GM18507 (cell line): ENCODE results near the gene ALDH3A1.
"Not testable (repeated sequence)": the region's sequence is repeated elsewhere in the genome, so short reads cannot be mapped to it uniquely, and the experiment has no call there.

ENCODE experiments used
- DNase-seq: peaks from one replicate; pipeline ENCODE4 v3.0.0; 2011; ENCODE audit warnings: low read depth; ENCODE audit not compliant: insufficient read length; ENCODE audit errors: extremely low spot score
- FAIRE-seq: peaks from 2 replicates; lab custom pipeline; 2011; peaks lifted over from hg19 to GRCh38; lab: Jason Lieb, UNC

The ALDH3A1 gene

DNA sequence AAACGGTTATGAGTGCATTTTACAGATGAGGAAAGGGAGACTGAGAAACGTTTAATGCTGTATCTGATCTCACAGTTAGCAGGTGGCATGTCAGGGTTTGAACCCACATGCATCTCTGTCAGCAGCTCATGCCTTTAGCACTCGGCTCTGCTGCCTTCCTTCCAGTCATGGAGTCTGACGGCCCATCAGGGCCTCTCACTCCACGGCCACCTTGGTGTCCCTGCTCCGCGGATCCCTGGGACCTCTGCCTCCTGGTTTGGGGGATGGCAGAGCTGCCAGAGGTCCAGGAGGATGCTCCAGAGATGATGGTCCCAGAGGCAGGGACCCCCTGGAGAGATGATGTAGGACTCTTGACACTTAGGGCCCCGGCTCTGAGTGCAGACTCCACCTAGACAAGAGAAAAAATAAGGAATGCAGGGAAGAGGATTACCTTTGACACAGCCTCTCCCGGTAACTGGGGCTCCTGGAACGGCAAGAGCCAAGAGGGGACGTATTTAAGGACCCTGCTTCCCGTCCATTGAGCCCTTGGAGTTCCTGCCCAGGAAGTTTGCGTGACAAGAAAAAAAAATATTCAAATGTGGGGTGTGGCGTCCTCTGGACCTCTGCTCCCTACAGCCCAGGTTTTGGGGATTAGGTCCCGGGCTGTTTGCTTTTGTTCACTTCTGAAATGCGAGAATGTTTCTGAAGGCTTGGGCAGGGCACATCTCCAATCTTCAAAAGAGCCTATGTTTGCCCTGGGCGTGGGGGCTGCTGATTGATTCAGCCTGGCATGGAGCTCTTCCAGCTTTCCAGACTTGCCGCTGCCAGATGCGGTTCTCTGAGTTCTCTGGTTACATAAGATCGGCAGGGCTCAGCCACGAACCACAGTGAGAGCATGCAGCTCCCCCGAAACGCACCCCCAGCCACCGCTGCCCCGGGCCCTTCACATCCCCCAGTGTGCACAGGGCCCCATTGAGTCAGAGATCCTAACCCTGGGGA is at the start of gene ALDH3A1:
TSS of gene ALDH3A1 (minus strand) at position 470 of the 978 bp plus-strand sequence. CDS start 3,169 bp downstream, outside the sequence.
- FAIRE-seq (no peak), DNase-seq (no peak)

DNA sequence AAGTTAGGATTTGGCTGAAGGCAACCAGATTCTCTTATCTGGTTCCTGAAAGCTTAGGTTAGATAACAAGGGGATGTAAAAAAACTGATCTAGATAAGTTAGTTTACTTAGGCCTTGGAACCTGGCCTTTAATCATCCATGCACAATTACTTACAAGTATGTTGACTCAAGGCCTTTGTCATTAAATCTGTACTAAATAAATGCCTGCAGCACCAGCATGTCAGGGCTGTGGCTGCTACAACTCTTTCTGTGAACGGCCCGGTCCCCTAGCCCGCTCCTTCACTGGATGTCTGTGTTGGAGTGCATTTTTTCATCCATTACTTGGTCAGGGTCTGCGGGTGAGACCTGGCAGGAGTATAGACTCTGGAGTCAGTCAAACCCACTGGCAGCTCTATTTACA is 48.4 kb upstream of the ALDH3A1 start:
- no peak for DNase-seq
- no peak for FAIRE-seq

DNA sequence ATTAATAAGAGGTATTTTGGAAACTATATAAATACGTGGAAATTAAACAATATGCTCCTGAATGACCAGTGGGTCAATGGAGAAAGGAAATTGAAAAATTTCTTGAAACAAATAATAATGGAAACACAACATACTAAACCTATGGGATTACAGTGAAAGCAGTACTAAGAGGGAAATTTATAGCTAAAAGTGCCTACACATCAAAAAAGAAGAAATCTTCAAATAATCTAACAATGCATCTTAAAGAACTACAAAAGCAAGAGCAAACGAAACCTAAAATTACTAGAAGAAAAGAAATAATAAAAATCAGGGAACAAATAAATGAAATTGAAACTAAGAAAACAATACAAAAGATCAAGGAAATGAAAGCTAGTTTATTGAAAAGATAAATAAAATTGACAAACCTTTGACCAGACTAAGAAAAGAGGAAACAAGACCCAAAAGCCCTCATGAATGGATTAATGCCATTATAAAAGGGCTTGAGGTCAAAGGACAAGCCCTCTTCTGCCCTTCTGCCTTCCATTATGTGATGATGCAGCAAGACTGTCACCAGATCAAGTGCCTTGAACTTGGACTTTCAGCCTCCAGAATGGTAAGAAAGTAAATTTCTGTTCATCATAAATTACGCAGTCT is 43.9 kb upstream of the ALDH3A1 start:
- DNase-seq (no peak), FAIRE-seq (no peak)

DNA sequence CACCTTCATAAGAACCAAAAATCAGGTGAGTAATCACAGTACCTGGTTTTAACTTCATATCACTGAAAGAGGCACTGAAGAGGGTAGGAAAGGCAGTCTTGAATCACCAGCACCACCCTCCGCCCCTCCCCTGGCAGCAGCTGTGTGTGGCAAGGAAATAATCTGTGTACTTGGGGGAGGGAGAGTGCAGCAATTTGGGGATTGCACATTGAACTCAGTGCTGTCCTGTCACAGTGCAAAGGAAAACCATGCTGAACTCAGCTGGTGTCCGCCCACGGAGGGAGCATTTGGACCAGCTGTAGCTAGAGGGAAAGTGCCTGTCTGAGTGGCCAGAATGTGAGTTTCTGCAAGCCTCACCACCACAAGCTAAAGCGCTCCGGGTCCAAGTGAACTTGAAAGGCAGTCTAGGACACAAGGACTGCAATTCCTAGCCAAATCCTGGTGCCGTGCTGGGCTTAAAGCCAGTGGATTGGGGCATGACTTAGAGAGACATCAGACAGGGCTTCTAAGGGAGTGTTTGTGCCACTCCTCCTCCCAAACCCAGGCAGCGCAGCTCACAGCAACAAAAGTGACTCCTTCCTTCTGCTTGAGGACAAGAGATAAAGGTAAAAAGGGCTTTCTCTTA is 39.7 kb upstream of the ALDH3A1 start:
- DNase-seq (no peak), FAIRE-seq (no peak)

DNA sequence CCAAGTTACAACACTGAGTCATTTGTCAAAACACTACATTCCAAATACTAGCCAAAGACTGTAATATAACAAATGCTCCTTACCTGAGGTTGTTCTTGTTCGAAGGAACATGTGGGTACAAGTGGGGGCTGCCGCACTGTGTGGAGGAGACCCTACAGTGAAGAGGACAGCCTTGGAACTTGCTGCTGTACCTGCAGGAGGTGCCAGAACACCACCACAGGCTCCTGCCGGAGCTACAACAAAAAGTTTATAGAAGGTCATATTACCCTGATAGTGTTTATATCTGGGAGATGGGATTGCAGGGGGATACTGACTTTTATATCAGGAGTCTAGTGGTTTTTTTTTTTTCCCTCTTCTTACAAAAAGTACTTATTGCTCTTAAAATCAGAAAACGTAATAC is 37.8 kb upstream of the ALDH3A1 start:
- DNase-seq = no peak
- no peak for FAIRE-seq

DNA sequence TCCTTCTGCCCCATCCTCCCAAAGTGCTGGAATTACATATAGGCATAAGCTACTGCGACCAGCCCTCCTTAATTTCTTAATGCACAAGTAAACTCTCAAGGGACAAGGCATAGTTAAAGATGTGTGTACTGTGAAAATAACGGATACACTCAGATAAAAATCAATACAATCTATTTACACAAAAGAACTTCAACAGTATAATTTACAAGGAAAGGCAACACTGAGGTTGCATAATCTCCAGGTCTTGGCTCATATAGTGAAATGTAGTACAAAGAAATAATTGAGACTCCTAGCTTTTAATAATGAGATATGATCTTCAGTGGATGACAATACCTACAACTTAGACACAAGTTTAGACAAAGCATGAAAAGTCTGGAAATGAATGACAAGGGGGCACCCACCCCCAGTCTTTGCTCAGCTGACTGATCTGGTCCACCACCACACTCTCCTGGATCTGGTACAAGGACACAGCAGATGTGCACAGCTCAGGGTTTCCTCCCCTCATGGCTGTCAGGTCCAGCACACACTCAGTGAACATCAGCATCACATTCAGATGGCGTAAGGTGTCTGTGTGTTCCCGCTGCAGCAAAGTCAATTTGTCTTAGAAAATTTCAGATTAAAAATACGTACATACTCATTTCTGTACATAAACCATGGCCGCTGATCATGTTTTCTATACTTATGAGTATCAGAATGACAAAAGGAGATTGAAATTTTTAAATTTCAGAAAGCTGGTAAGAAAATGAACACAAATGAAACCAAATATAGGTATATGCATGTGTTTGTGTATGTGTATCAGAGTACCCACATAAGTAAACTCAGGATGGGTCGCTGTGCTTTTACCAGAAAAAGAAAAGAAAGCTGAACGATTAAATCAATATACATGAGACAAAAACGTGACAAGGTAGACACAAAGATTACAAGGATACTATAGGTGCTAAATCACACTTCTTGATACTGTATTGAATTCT is 33.7 kb upstream of the ALDH3A1 start:
- FAIRE-seq = no peak
- no peak for DNase-seq

DNA sequence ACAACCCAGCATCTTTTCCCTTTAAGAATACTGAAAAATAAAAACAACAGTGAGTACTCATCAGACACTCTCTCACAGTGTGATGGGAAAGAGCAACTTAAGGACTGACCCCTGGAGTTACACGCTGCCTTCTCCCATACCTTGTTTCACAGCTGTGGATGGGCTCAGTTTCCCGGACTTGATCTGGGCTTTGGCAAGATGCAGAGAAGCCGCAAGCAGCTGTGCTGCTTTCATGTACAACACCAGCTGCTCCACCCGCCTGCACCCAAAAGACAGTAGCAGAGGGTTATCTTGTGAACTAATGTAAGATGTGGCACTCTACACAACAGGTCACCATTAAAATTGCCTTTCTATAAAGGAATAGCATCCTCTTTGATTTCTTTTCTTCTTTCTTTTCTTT is 32.7 kb upstream of the ALDH3A1 start:
- DNase-seq = no peak
- FAIRE-seq = no peak

DNA sequence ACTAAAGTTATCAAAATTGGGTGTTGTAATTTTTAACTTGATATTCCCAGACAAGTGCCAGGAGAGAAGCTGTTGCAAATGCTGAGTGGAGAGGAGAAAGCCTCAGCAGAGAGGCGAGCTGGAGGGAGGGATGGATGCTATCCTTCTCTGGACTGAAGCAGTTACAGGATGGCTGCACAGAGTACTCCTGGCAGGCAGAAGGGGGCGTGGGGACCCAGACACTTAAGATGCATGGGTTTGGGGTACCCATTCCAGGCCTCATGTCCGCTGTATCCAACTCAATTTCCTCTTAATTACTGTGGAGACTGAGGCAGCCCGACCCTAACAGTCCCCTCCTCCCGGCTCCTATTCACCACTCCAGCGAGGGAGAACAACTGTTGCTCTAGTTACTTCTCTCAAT is 25.4 kb upstream of the ALDH3A1 start:
- FAIRE-seq (no peak), DNase-seq (no peak)

DNA sequence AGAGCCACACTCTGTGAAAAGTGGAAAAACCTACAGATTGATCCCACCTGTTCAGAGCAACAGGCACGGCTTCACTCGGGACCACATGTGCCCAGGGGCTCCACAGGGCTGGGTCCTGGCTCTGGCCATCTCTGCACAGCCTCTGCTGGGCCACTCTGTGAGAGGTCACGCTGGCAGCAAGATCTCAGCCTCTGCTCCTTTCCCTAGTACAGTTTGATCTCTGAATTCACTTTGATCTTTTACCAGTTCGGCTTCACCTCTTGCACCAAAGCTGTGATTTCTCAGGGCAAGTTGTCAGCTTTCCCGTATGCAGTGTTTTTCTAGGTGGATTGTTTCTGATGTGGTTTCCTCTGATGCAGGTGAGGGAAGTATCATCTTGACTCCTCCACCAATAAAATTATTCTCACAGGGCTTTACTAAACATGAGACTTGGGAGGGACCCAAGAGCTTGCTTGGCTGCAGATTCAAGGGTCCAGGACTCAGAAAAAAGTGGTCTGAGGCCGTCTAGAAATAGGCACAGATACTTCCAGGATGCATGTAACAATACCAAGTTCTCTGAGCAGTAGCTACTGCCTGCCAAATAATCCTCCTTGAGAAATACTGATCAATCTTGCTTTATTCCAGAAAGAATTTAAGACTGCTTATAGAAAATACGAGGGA is 24.0 kb upstream of the ALDH3A1 start:
- no peak for FAIRE-seq

DNA sequence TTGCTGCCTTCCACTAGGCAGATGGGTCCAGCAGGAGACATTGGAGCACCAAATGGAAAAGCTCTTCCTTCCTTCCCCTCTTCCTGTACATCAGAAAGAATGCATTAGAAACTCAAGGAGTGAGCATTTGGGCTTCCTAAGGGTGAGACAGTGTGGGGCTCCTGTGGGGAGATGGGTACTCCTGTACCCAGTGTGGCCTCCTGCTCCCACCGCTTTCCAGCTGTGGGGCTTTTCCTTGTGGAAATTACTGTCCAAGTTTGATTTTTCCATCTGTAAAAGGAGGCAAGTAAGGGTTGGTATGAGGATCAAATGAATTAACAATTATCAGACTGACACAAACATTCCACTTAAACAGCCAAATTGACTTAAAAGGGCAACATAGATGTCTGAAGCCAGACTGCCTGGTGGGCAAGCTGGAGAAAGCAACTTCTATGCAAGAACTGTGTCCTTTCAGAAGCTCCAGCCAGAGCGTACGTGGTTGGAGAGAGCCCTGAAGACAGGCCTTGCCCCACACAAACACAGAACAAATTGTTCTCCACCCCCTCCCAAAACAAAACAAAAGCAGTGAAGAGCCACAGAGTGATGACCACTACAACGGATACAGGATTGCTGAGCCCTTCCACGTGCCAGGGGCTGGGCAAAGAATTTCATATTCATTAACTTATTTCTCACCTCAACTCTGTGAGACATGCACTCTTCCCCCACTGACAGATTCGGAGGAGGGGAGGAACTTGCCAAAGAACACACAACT is 23.1 kb upstream of the ALDH3A1 start:
- DNase-seq (no peak), FAIRE-seq (no peak)

More for the DNA sequence above, 24.0 kb upstream of the ALDH3A1 start:
- no peak for DNase-seq

DNA sequence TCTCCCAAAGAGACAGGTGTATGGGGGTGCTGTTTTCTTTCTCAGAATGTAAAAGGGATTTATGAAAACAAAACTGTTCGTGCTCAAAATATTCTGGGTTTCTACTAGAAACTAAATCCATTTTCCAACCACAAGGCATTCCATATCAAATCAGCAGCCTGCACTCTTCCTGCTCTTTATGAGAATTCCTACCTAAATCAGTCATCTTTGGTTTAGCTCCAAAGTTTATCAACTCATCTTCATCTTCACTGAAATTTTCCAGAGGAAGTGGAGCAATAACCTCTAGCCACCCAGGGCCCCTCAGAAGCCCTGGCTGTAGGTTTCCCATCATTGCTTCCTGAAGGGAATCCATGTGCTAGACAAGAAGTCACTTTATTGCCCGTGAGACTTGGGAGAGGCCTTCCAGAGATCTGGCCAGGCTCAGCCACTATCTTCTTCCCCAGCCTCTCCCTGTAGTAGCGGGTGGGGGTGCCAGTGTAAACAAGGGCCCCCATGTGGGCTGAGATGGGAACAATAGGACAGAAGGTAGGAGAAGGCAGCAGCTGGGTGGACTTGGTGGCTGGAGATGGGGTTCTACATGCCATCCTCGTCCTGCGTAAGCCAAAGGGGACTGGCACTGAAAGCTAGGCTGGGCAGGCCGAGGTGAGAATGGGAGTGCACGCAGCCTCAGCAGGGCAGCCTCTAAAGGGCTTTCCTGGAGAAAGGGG is 22.0 kb upstream of the ALDH3A1 start:
- DNase-seq (no peak), FAIRE-seq (no peak)

DNA sequence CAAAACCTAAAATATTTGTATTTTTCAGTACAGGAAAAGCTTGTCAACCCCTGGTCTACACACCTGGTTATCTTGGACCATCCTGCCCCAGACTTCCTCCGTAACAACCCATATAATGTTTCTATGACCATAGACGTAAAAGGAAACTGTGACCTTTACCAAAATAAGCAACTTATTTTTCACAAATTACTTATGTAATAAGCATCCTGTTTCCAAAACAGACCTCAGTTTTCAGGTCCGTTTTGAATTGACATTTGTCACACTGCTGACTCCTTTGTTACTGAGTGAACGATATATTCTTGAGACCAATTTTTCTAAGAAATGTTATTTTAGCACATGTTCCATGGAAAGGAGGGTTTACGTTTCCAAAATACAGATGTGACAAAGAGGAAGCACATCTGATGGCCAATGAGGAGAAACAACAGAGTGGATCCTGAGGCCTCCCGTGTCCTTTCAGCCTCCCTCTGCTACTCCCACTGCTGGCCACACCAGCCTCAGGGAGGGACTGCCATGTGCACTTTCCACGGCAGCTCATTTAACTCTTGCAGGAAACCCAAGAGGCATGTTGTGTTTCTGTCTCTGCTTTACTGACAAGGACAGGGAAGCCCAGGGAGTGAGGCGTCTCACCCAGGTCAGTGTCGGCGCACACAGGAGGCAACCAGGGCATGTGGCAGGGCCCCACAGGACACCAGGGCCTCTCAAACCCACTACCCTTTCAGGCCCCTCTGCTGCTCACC is 20.1 kb upstream of the ALDH3A1 start:
- no peak for FAIRE-seq

DNA sequence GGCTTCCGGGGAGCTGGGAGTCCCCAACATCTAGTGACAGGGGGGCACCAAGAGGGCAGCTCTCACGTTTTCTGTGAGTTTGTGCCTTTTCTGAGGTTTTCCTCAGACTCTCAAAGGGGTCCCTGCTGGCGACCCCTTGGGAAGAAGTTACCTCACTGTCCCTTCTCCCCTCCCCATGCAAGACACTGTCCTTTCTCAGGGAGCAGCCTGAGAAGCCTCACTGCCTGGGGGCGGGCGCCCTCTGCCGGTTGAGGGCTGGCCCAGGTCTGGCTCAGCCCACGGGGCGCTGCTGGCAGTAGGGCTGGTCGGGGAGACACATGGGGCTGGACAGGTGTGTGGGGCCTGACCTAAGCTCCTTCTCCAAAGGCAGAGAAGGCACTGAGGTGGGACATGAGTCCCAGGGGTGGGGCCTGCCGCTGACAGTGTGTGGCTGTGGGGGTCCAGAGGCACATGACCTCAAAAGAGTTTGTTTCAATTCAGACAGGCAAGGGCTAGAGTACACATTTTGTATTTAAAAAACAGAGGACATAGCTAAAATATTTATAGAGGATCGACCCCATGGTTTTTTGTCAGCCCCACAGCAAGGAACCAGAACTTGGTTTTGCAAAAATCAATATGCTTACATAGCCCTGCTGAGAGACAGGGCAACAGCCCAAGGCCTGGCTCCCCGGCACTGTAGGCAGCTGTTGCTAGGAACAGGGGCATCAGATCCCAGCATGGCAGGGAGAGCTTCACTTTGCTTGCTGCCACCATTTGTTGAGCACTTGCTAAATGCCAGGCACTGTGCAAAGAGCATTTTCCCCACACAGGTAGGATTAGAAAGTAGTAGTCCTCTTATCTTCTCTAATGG is 18.5 kb upstream of the ALDH3A1 start:
- FAIRE-seq (peak; percentile 70), DNase-seq (peak; percentile 67)

More for the DNA sequence above, 20.1 kb upstream of the ALDH3A1 start:
- no peak for DNase-seq

DNA sequence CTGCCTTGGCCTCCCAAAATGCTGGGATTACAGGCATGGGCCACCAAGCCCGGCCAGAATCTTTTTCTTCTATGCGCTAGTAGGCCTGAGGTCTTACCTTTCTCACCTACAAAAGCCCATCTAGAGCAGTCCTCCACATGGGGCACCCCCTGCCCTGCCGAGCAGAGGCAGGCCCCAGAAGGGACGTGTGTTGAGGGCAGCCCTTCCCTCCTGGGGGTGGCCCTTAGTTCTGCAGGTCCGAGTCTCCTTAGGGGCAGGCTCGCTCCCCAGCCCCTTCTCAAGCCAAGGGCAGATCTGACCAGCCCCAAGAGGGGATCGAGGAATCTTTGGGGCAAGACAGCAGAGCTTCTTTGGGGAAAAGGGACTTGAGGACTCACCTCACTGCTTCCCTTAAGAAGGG is 17.9 kb upstream of the ALDH3A1 start:
- FAIRE-seq = no peak
- DNase-seq = no peak

DNA sequence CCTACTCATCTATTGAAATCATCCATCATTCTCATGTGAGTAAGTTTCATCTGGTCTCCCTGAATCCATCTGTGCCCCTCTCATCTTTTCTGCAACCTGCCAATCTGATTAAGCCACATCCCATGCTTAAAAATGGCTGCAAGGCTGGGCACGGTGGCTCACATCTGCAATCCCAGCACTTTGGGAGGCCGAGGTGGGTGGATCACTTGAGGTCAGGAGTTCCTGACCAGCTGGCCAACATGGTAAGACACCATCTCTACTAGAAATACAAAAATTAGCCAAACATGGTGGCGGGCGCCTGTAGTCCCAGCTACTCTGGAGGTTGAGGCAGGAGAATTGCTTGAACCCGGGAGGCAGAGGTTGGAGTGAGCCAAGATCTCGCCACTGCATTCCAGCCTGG is 15.9 kb upstream of the ALDH3A1 start:
- not testable (repeated sequence) for DNase-seq, FAIRE-seq

DNA sequence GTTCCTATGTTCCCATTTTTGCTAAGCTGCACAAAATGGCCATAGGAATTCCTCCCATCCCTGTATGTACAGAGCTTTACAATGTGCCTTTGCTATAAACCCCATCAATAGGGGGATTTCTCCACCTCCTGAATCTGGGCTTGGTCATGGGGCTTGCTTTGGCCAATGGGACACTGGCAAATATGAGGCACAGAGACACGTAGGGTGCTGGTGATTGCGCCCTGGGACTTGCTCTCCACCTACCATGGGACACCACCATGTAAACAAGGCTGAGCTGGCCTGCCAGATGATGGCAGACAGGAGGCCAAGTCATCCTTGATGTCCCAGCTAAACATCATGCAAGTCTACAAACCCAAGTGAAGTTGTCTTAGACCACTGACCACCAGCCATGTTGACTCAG is 15.3 kb upstream of the ALDH3A1 start:
- FAIRE-seq (no peak), DNase-seq (no peak)
